D341Med (cell line): Measurements from ENCODE around the gene ZBTB14.

Experiments used
- DNase-seq: peaks from one replicate; pipeline ENCODE4 v3.0.0; 2012; ENCODE audit warnings: low spot score

Gene ZBTB14

DNA sequence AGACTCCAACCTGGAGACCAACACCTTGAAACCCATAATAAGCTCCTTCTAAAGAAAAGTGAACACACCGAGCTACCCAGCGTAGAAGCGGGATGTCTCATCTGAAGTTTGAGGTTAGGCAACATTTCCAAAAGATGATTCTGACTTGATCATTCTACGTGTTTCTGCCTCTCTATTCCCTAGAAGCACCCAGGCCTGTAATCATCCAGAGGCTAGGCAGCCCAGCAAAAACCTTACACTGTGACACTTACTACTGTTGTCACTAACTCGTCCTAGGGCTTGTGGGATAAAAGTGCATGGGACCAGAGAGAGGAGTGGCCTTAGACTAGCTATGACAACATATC lies 1.4 kb downstream of the ZBTB14 start:
- no peak for DNase-seq

GRCh38 chr18:5288517-5288935 lies 7.0 kb downstream of the ZBTB14 start:
- DNase-seq, result no peak

DNA sequence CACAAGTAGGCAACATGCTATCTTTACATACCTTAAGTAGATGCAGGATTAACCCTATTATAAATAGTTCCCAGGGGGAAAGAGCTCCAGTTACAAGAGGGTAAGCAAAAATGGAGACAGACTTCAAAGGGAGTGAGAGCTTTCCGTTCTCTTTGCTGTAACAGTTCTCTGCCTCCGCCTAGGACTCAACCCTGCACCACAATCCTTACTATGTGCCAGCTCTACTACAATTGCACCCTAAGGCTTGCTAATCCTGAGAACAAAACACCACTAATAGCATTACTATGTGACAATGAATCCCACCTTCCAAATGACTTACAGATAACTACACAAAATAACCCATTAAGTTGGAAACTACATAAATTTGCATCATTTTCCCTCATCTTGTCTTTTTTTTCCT lies 7.7 kb downstream of the ZBTB14 start:
- DNase-seq, result no peak

GRCh38 chr18:5286525-5286924 lies 9.0 kb downstream of the ZBTB14 start:
- DNase-seq, result no peak

GRCh38 chr18:5285326-5285725 lies 10.2 kb downstream of the ZBTB14 start:
- DNase-seq, result no peak

GRCh38 chr18:5284808-5285207 lies 10.7 kb downstream of the ZBTB14 start:
- DNase-seq, result no peak

DNA sequence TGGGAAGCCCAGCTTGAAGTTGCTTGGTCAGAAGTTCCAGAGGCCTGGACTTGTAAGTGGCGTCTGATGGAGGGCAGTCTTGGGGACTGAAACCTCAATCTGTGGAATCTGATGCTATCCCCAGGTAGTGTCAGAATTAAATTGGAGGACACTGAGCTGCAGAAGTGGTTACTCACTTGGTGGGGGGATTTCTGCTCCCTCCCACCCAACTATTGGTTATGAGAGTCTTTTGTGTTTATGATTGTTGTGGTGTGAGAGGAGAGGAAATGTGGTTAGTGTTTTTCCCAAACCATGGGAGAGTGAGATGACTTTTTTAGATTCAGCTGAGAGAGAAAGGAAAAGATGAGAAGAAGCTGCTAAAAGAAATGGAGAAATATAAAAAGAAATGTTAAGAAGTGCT lies 12.8 kb downstream of the ZBTB14 start:
- DNase-seq, result no peak

DNA sequence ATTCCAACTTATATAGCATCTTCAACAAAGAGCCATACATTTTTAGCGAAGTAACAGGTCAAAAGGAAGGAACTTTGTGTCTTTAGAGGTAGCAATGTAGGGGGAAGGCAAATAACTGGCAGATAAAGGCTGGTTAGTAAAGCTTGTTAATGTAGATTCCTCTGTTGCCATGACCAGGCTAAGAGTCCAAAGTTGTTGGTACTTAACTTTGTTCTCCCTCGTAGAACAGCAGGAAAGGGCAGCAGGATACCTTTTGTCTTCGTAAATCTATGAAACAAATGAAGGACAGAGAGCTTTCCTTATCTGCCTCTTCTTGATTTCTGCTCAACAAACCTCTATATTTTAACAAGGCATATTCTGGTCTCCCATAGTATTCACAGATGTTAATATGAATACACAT lies 18.6 kb downstream of the ZBTB14 start:
- no peak for DNase-seq

GRCh38 chr18:5275872-5276271 lies 19.7 kb downstream of the ZBTB14 start:
- no peak for DNase-seq

- no peak for DNase-seq
These were observed 26.7 kb downstream of the ZBTB14 start for GRCh38 chr18:5268874-5269273.

GRCh38 chr18:5266721-5267120 lies 28.8 kb downstream of the ZBTB14 start:
- no peak for DNase-seq

- no peak for DNase-seq
These were observed 41.6 kb downstream of the ZBTB14 start for GRCh38 chr18:5253910-5254309.

DNA sequence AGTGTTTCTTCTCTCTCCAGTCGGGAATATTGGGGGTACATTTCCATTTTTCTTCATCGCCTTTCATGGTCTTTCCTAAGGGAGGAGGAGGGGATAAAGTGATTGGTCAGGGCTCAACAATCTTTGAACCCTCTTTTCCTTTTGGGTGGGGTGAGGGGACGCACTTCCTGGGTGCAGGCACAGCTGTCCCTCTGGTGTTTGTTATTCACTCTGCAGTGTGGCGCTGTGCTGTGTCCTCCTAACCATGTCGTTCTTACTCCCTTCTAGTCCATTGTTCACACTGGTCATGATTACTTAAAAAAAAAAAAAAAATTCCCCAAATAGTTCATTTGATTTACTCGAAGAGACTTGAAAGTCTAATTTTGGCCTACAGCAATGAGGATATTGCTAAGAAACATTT lies 44.4 kb downstream of the ZBTB14 start:
- DNase-seq, result no peak

GRCh38 chr18:5250603-5251002 lies 44.9 kb downstream of the ZBTB14 start:
- DNase-seq, result no peak

GRCh38 chr18:5244941-5245340 lies 50.6 kb downstream of the ZBTB14 start:
- no peak for DNase-seq

- no peak for DNase-seq
These were observed 56.1 kb downstream of the ZBTB14 start for GRCh38 chr18:5239447-5239846.
